Adrenal gland (tissue), 12 donors: Measurements from ENCODE around the gene EIF2D. TPM values are rescaled to one million over a fixed set of nuclear protein-coding genes. Genes with fewer than 3 reads are reported as not detected.
A peak's percentile ranks its signal among the peaks of the same experiment; 100 is the strongest.

Experiments
- DNase-seq, 7 donors: peaks; one replicate each; pipeline ENCODE4 v3.0.0-alpha.2; 2019 to 2020
- H3K27ac ChIP-seq, 5 donors: fragments of 200-600 bp; sonication (generic) in 4 of 5; 1 replicate in 3 of 5; 2 replicates in 2 of 5; pipeline versions ENCODE4 v1.5.1 to v1.8.0; 2016 to 2020; ENCODE audit warnings: mild to moderate bottlenecking in 1 of 5
- H3K27me3 ChIP-seq: fragments of 200-600 bp; 2 replicates; pipeline ENCODE4 v1.8.0; 2021
- H3K36me3 ChIP-seq, 2 donors: fragments of 200-600 bp; replicated peaks in 1 of 2; 1 replicate in 1 of 2; 2 replicates in 1 of 2; pipeline versions ENCODE4 v1.5.1 to v1.8.0; 2018 to 2022
- H3K4me1 ChIP-seq, 2 donors: fragments of 200-600 bp; replicated peaks in 1 of 2; 1 replicate in 1 of 2; 2 replicates in 1 of 2; pipeline versions ENCODE4 v1.5.1 to v1.8.0; 2018 to 2021
- H3K4me3 ChIP-seq, 4 donors: fragments of 200-600 bp; sonication (generic) in 3 of 4; one replicate each; pipeline ENCODE4 v1.5.1; 2016 to 2018
- H3K9me3 ChIP-seq, 3 donors: fragments of 200-600 bp; sonication (generic) in 1 of 3; replicated peaks in 1 of 3; 1 replicate in 2 of 3; 2 replicates in 1 of 3; pipeline versions ENCODE4 v1.5.1 to v1.8.0; 2016 to 2021
- POLR2A ChIP-seq, 2 donors: fragments of 450-650 bp; IDR thresholded peaks; one replicate each; pipeline ENCODE4 v1.6.1; 2017; ENCODE audit warnings: antibody characterized with exemption in 2 of 2, mild to moderate bottlenecking in 2 of 2, moderate library complexity in 1 of 2
- WGBS, 4 donors: extraction: QIAGEN DNeasy Blood & Tissue Kit in 2 of 4; methylation state at CpG; one replicate each; pipeline versions ENCODE4 v1.1.5 to v1.1.7; 2013 to 2017; 5-methylcytosine and 5-hydroxymethylcytosine counted together
- intact Hi-C, 2 donors: fragments of 100-400 bp; cut with DNase I; formaldehyde crosslinking; loops; one replicate each; pipeline versions ENCODE4 v1.14.1 to v1.15.0; 2022 to 2023
- polyA plus RNA-seq, 3 donors: library from polyadenylated mRNA; stranded (reverse); fragments of 200-250 nt in 2 of 3; fragments of 350-450 nt in 1 of 3; fragmentation: Illumina TruSeq in 1 of 3; extraction: RNeasy Lipid Tissue Mini Kit (QIAGEN cat#74804) in 1 of 3; gene quantifications; one replicate each; pipeline ENCODE4 v1.2.3, GENCODE V29; 2013 to 2014
- total RNA-seq, 9 donors: library from RNA; depleted of rRNA in 4 of 9; stranded (reverse); fragments of >200 nt in 4 of 9; fragments of 120-200 nt in 1 of 9; fragmentation: NEBNext Ultra II Directional in 1 of 9; extraction: Animal tissue kit (Norgen Biotek cat#: 25700) in 1 of 9; gene quantifications; one replicate each; pipeline versions ENCODE4 v1.1.0 to v1.2.4, GENCODE V29; 2013 to 2023
- TF ChIP-seq, protein P1 (sequence below), 6 experiments: fragments of 450-650 bp in 4 of 6; fragments of 200-600 bp in 2 of 6; sonication (generic) in 1 of 6; IDR thresholded peaks; 1 replicate in 5 of 6; 2 replicates in 1 of 6; pipeline versions ENCODE4 v1.5.1 to v1.8.0; 2016 to 2021; ENCODE audit warnings: antibody characterized with exemption in 6 of 6, mild to moderate bottlenecking in 2 of 6, moderate library complexity in 1 of 6
- donor health status: healthy with polysubstance abuse.
- donor health status: Bipolar disorder and iron deficiency.
- donor health status: DM: yes; HTN: yes; CAD: no.
- donor health status: DM: no; HTN: no; CAD: no.
- donor health status: DM: no; HTN: no; CAD: no.
- donor health status: DM: yes; HTN: yes; CAD: no.

Gene EIF2D
- total and polyA plus RNA-seq, 12 donors = 31.6 to 95.4 (median 54.0) TPM

DNA sequence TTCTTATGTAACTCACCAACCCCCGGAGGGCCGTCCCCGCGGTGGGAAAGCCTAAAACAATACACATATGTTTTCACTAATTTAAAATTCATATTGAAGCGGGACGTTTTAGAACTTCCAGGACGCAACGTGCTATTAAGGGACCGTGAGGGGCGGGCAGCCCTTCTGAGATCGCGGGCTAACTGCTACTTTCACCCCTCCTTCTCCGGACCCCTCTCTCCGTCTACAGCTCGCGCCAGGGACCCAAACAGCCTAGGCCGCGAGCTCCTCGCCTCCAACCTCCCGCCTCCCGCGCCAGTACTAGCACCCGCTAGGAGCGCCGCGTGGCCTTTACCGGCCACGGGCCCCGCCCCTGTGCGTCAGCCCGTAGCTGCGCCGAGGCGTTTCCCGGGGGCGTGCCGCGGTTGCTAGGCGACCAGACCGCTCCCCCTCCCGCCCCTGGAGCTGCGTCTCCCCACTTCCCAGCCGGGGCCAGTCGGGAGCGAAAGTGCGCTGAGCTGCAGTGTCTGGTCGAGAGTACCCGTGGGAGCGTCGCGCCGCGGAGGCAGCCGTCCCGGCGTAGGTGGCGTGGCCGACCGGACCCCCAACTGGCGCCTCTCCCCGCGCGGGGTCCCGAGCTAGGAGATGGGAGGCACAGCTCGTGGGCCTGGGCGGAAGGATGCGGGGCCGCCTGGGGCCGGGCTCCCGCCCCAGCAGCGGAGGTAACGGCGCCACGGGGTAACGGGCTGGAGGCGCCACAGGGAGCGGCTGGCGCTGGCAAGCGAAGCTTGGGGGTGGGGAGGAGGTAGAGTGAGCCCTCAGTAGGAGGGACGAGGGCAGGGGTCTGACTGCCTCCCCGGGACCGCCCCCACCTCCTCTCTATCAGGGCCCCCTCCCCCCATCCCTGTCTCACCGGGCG lies 23.1 kb upstream of the EIF2D start, which contains the start of gene DYRK3:
Gene DYRK3, plus strand, starts transcription at position 457 of the 898 bp plus-strand sequence. Its CDS starts 168 bp downstream, at position 625.
- DNase-seq = peak; percentile 95 to 97 (median 97)
- WGBS, 4 donors = 0% methylated on average over 18 to 84 of the region's 84 CpGs
- H3K4me1 ChIP-seq = peaks cover 8 to 28% of the 10 kb centered on the region in 2 donors
- peak within 1 kb of the TSS in 4 of 5 donors; percentile 27 to 85 (median 62) for H3K27ac ChIP-seq
- peaks cover 0 to 3% of the 10 kb centered on the region in 2 donors for H3K36me3 ChIP-seq
- intact Hi-C loops = loop anchor here (2.0 to 10.0 kb wide), 3 partner anchors 29 to 279 kb away; no protein-coding TSS in a partner anchor
- no peaks in the 10 kb centered on the region for H3K27me3 ChIP-seq
- no peaks in the 10 kb centered on the region for H3K9me3 ChIP-seq
- H3K4me3 ChIP-seq = peak within 1 kb of the TSS; percentile 37 to 97 (median 80)
- TF ChIP-seq, protein P1, sequence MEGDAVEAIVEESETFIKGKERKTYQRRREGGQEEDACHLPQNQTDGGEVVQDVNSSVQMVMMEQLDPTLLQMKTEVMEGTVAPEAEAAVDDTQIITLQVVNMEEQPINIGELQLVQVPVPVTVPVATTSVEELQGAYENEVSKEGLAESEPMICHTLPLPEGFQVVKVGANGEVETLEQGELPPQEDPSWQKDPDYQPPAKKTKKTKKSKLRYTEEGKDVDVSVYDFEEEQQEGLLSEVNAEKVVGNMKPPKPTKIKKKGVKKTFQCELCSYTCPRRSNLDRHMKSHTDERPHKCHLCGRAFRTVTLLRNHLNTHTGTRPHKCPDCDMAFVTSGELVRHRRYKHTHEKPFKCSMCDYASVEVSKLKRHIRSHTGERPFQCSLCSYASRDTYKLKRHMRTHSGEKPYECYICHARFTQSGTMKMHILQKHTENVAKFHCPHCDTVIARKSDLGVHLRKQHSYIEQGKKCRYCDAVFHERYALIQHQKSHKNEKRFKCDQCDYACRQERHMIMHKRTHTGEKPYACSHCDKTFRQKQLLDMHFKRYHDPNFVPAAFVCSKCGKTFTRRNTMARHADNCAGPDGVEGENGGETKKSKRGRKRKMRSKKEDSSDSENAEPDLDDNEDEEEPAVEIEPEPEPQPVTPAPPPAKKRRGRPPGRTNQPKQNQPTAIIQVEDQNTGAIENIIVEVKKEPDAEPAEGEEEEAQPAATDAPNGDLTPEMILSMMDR (IDR thresholded peaks at IDR 0.05) = no peak
- TF ChIP-seq POLR2A (IDR thresholded peaks at IDR 0.05) = peak; percentile 72 to 93

DNA sequence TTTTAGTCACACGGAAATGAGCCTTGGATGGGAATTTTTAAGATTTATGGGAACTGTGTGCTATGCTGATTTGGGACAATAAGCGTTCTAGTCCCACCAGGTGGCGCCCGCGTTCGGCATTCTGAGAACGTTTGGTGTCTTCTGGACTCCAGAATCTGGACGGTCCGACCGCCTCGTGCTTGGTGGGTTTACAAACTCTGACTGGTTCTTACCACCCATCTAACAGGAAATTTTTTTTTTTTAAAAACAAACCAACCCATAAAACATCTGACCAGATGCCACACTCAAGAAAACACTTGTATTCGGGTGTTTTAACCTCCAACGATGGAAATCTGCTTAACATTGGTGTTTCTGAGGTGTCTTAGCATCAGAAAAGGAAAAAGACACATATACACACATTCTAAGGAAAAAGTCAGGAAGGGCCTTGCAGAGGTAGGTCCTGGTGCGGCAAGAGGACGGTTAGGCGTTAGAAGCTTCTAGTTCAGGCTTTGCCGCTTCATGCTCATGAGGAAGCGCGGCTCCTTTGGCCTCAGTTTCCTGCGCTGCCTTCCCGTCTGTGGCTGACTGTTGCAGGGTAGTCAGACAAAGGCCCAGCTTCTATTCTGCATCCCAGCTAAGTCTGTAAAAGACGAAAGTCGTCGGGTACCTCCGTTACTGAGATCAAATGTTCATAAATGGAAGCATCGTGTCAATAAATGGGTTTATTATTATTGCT lies 22.3 kb upstream of the EIF2D start:
- Histone ChIP-seq H3K36me3 (peaks cover 0 to 3% of the 10 kb centered on the region in 2 donors), H3K27ac (peak overlapping the region in 3 of 5 donors; percentile 44 to 85 (median 81)), H3K4me1 (peaks cover 8 to 28% of the 10 kb centered on the region in 2 donors), H3K9me3 (no peaks in the 10 kb centered on the region), H3K27me3 (no peaks in the 10 kb centered on the region), H3K4me3 (peak overlapping the region in 2 of 4 donors; percentile 80 to 97)
- peak; percentile 92 to 98 (median 98) for DNase-seq
- TF ChIP-seq, protein P1 (IDR thresholded peaks at IDR 0.05) = peak; percentile 76 to 91 (median 87)
- TF ChIP-seq POLR2A (IDR thresholded peaks at IDR 0.05) = no peak
- intact Hi-C loops = loop anchor here (2.0 to 10.0 kb wide), 3 partner anchors 30 to 280 kb away; no protein-coding TSS in a partner anchor
- 12 to 13% (median 12%) methylated on average over 25 to 26 of the region's 26 CpGs for WGBS, 4 donors

DNA sequence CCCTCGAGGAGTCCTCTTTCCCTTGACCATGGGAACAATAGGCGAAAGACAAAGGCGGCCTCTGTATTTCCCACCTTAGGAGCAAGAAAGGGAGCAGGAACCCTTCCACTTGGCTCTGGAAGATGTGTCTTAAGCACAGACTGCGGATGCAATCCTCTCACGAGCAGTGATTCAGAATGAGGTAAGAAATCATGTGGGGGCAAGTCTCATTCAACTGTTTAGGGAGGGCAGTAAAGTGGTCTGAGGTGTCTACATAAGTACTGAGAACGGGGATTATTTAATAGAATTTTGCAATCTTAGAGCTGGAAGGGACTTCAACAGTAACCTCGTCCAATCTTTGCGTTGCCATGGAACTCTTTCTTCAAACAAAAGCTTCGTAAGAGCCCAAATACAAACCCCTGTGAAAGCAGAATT lies 21.4 kb upstream of the EIF2D start:
- H3K9me3 ChIP-seq = no peaks in the 10 kb centered on the region
- 39 to 45% (median 43%) methylated on average over 9 of the region's 9 CpGs for WGBS, 4 donors
- no peak for TF ChIP-seq POLR2A (IDR thresholded peaks at IDR 0.05)
- TF ChIP-seq, protein P1 (IDR thresholded peaks at IDR 0.05) = no peak
- peaks cover 8 to 28% of the 10 kb centered on the region in 2 donors for H3K4me1 ChIP-seq
- no peak overlapping the region for H3K4me3 ChIP-seq
- no peaks in the 10 kb centered on the region for H3K27me3 ChIP-seq
- peak in 2 of 7 donors; percentile 5 to 12 for DNase-seq
- peak overlapping the region in 1 of 5 donors; percentile 81 for H3K27ac ChIP-seq
- no peaks in the 10 kb centered on the region for H3K36me3 ChIP-seq
- intact Hi-C loops = loop anchor here (2.0 to 10.0 kb wide), 3 partner anchors 31 to 281 kb away; no protein-coding TSS in a partner anchor
